GM12878 (cell line): ENCODE measurements around the gene MGLL. TPM values are rescaled to one million over a fixed set of nuclear protein-coding genes. Genes with fewer than 3 reads are reported as not detected.

Experiments used
- ATAC-seq: fragments of 200-7000 bp; cut with Tn5 transposase; 3 replicates; pipeline ENCODE4 v1.9.1; 2020; ENCODE audit warnings: mild to moderate bottlenecking, moderate library complexity
- BruUV-seq: library from RNA; stranded (reverse); fragments of 400-500 nt; replicated peaks from 2 replicates; lab custom pipeline; 2021; lab: Mats Ljungman, UMichigan
- CTCF ChIA-PET: fragments of 300-600 bp; sonication (Branson Sonifier 250); formaldehyde crosslinking; extraction: SDS; loops from one replicate; lab custom pipeline; 2021; ENCODE audit warnings: inconsistent platforms; lab: Yijun Ruan, JAX
- POLR2A ChIA-PET: fragments of 350-600 bp; formaldehyde crosslinking; extraction: SDS; loops from one replicate; lab custom pipeline; 2021; ENCODE audit warnings: inconsistent platforms; lab: Charles Lee
- RAD21 ChIA-PET: fragments of 300-600 bp; sonication (Branson Sonifier 250); formaldehyde crosslinking; loops from one replicate; lab custom pipeline; 2023; ENCODE audit warnings: antibody characterized with exemption; ENCODE audit not compliant: unreplicated experiment; lab: Charles Lee
- SMC1A ChIA-PET: fragments of 300-600 bp; sonication (Branson Sonifier 250); formaldehyde crosslinking; loops from one replicate; lab custom pipeline; 2023; ENCODE audit not compliant: unreplicated experiment, uncharacterized antibody; lab: Charles Lee
- DNase-seq: peaks from one replicate; pipeline ENCODE4 v3.0.0-alpha.2; 2011; ENCODE audit warnings: low read depth, low spot score
- FAIRE-seq: peaks from 3 replicates; lab custom pipeline; 2011; peaks lifted over from hg19 to GRCh38; lab: Jason Lieb, UNC
- H2AFZ ChIP-seq: 2 replicates; pipeline ENCODE4 v1.6.0; 2011; ENCODE audit warnings: low read depth, low read length, control low read depth; ENCODE audit not compliant: control insufficient read depth
- H3K27ac ChIP-seq: 2 replicates; pipeline ENCODE4 v1.5.1; 2011; ENCODE audit warnings: control low read depth; ENCODE audit not compliant: control insufficient read depth, insufficient read depth
- H3K27me3 ChIP-seq, 2 experiments: replicated peaks in 1 of 2; 2 replicates each; pipeline versions ENCODE4 v1.6.0 to v1.6.1; 2011; ENCODE audit warnings: low read length in 1 of 2; ENCODE audit not compliant: control insufficient read depth in 2 of 2, insufficient read depth in 2 of 2
- H3K36me3 ChIP-seq, 2 experiments: 2 replicates each; pipeline ENCODE4 v1.5.1; 2011; ENCODE audit warnings: low read length in 1 of 2; ENCODE audit not compliant: control insufficient read depth in 2 of 2, insufficient read depth in 2 of 2
- H3K4me1 ChIP-seq: 2 replicates; pipeline ENCODE4 v1.6.1; 2011; ENCODE audit warnings: mild to moderate bottlenecking, low read length, moderate library complexity, mixed read lengths; ENCODE audit not compliant: control insufficient read depth, insufficient read depth
- H3K4me2 ChIP-seq: 2 replicates; pipeline ENCODE4 v1.6.0; 2011; ENCODE audit warnings: control low read depth; ENCODE audit not compliant: control insufficient read depth, insufficient read depth
- H3K4me3 ChIP-seq: fragments of 200-600 bp; sonication (generic); 2 replicates; pipeline ENCODE4 v1.5.1; 2016
- H3K79me2 ChIP-seq: 2 replicates; pipeline ENCODE4 v1.6.0; 2011; ENCODE audit warnings: low read length; ENCODE audit not compliant: control insufficient read depth, insufficient read depth
- H3K9ac ChIP-seq: 2 replicates; pipeline ENCODE4 v1.8.0; 2011; ENCODE audit warnings: low read length, control low read depth, mixed read lengths; ENCODE audit not compliant: control insufficient read depth, insufficient read depth
- H3K9me3 ChIP-seq: replicated peaks from 3 replicates; pipeline ENCODE4 v1.5.1; 2011; ENCODE audit warnings: mild to moderate bottlenecking, low read length; ENCODE audit not compliant: control insufficient read depth, insufficient read depth
- H4K20me1 ChIP-seq: 2 replicates; pipeline ENCODE4 v1.6.0; 2011; ENCODE audit not compliant: control insufficient read depth, insufficient read depth
- BACH1 ChIP-seq: fragments of 450-650 bp; IDR thresholded peaks from 2 replicates; pipeline ENCODE4 v1.6.1; 2017; ENCODE audit warnings: mild to moderate bottlenecking, borderline replicate concordance
- BMI1 ChIP-seq: fragments of 450-650 bp; IDR thresholded peaks from 2 replicates; pipeline ENCODE4 v1.6.1; 2016; ENCODE audit warnings: mild to moderate bottlenecking, moderate library complexity, borderline replicate concordance
- BRCA1 ChIP-seq: IDR thresholded peaks from 2 replicates; pipeline ENCODE4 v1.6.1; 2011; ENCODE audit warnings: low read depth, low read length, improper control_type of control experiment
- HCFC1 ChIP-seq: fragments of 150-350 bp; IDR thresholded peaks from 2 replicates; pipeline ENCODE4 v1.6.1; 2014; ENCODE audit warnings: low read length
- HSF1 ChIP-seq: fragments of 150-350 bp; IDR thresholded peaks from 2 replicates; pipeline ENCODE4 v1.6.1; 2014; ENCODE audit warnings: mild to moderate bottlenecking, low read depth, low read length
- IRF5 ChIP-seq: fragments of 450-650 bp; IDR thresholded peaks from 2 replicates; pipeline ENCODE4 v1.6.1; 2017; ENCODE audit warnings: borderline replicate concordance
- MYB ChIP-seq: fragments of 150-350 bp; IDR thresholded peaks from 2 replicates; pipeline ENCODE4 v1.6.1; 2014; ENCODE audit warnings: mild to moderate bottlenecking, low read depth, low read length, borderline replicate concordance
- RAD51 ChIP-seq: fragments of 450-650 bp; IDR thresholded peaks from 2 replicates; pipeline ENCODE4 v1.6.1; 2016; ENCODE audit warnings: moderate library complexity, mild to moderate bottlenecking, inconsistent platforms
- SUPT20H ChIP-seq: IDR thresholded peaks from 2 replicates; pipeline ENCODE4 v1.6.1; 2011; ENCODE audit warnings: low read depth, mild to moderate bottlenecking, low read length, moderate library complexity, borderline replicate concordance; ENCODE audit not compliant: control insufficient read depth
- WGBS: methylation state at CpG from one replicate; pipeline ENCODE4 v1.1.6; 2016; ENCODE audit warnings: low lambda C conversion rate; ENCODE audit not compliant: insufficient replicate concordance, insufficient coverage; ENCODE audit errors: missing lambda C conversion rate; 5-methylcytosine and 5-hydroxymethylcytosine counted together
- in situ Hi-C: fragments of 300-500 bp; cut with MboI; formaldehyde crosslinking; loops from 9 replicates; pipeline ENCODE4 v1.14.3; 2018; ENCODE audit warnings: mixed read lengths
- intact Hi-C: fragments of 100-400 bp; cut with micrococcal nuclease; formaldehyde crosslinking; loops from one replicate; pipeline ENCODE4 v1.14.2; 2022; ENCODE audit not compliant: unreplicated experiment
- polyA plus RNA-seq, 11 experiments: library from polyadenylated mRNA; depleted of rRNA in 4 of 11; unstranded in 6 of 11; stranded (reverse) in 5 of 11; fragments of >200 nt; fragmentation: Nextera tagmentation in 4 of 11; fragmentation: Illumina TruSeq in 1 of 11; extraction: Ambion mirVana in 4 of 11; extraction: Trizol in 1 of 11; gene quantifications; 1 replicate in 1 of 11; 2 replicates in 10 of 11; pipeline versions ENCODE4 v1.2.1 to v1.2.3, GENCODE V29; 2011 to 2016; ENCODE audit warnings: inconsistent platforms in 2 of 11, missing spikeins in 2 of 11, low read depth in 1 of 11
- total RNA-seq, 4 experiments: library from RNA; depleted of rRNA in 3 of 4; stranded (reverse); fragments of >200 nt in 3 of 4; fragmentation: Illumina TruSeq in 1 of 4; extraction: Trizol in 1 of 4; gene quantifications; 2 replicates each; pipeline versions ENCODE4 v1.2.1 to v1.2.3, GENCODE V29; 2013 to 2021
- TF ChIP-seq, protein P1 (sequence below): IDR thresholded peaks from 2 replicates; pipeline ENCODE4 v1.6.1; 2012; ENCODE audit warnings: low read length, inconsistent platforms
- TF ChIP-seq, protein P2 (sequence below): fragments of 450-650 bp; formaldehyde crosslinking; IDR thresholded peaks from 2 replicates; pipeline ENCODE4 v1.5.0; 2022; ENCODE audit warnings: mild to moderate bottlenecking, missing genetic modification characterization

The MGLL gene
- total and polyA plus RNA-seq, 10 of the 15 experiments (the other 5 are each of a cell fraction or from before 2014, with no cell fraction given), result 44.9 to 177 (median 72.9) TPM

GRCh38 chr3:127708837-127709236, 113.5 kb downstream of the MGLL start (continued):
- TF ChIP-seq, protein P1, sequence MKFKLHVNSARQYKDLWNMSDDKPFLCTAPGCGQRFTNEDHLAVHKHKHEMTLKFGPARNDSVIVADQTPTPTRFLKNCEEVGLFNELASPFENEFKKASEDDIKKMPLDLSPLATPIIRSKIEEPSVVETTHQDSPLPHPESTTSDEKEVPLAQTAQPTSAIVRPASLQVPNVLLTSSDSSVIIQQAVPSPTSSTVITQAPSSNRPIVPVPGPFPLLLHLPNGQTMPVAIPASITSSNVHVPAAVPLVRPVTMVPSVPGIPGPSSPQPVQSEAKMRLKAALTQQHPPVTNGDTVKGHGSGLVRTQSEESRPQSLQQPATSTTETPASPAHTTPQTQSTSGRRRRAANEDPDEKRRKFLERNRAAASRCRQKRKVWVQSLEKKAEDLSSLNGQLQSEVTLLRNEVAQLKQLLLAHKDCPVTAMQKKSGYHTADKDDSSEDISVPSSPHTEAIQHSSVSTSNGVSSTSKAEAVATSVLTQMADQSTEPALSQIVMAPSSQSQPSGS, result no peak

GRCh38 chr3:127707851-127708411, 114.4 kb downstream of the MGLL start:
- ChIA-PET POLR2A (no interaction called here), RAD21 (interaction anchor here (1.0 kb wide), 1 partner anchor 253 kb away, joined by 3 read pairs; no protein-coding TSS in a partner anchor), CTCF (interaction anchor here (0.6 to 1.2 kb wide), 4 partner anchors 22 to 1319 kb away, joined by 3 read pairs; partner anchors contain the start of gene TPRA1), SMC1A (interaction anchor here (0.9 to 1.0 kb wide), 2 partner anchors 42 to 81 kb away, joined by 3 read pairs; no protein-coding TSS in a partner anchor)
- no peak overlapping the region for H3K4me3 ChIP-seq
- no peak overlapping the region for H2AFZ ChIP-seq
- H3K9me3 ChIP-seq, result peaks cover 2% of the 10 kb centered on the region; the same call in 2 of the 3 replicates
- no peak overlapping the region for H3K27ac ChIP-seq
- no peak overlapping the region for H3K9ac ChIP-seq
- no peak for FAIRE-seq
- no peaks in the 10 kb centered on the region for H3K4me1 ChIP-seq
- no peaks in the 10 kb centered on the region; the same call in none of the 2 replicates for H3K79me2 ChIP-seq
- DNase-seq, result no peak
- H3K36me3 ChIP-seq, result peaks cover 26 to 36% of the 10 kb centered on the region in 2 experiments; a peak in 3 of 4 replicates
- no peaks in the 10 kb centered on the region for H3K27me3 ChIP-seq
- in situ Hi-C loops, result no loop called here
- no TSS peak for BruUV-seq
- no peak for ATAC-seq
- WGBS, result 86% methylated on average over 13 of the region's 13 CpGs
- intact Hi-C loops, result no loop called here
- no peaks in the 10 kb centered on the region for H4K20me1 ChIP-seq
- no peak overlapping the region for H3K4me2 ChIP-seq
- TF ChIP-seq BACH1 (no peak), SUPT20H (no peak), HSF1 (no peak), HCFC1 (no peak), BRCA1 (no peak), BMI1 (no peak), IRF5 (no peak), RAD51 (no peak), MYB (no peak)
- TF ChIP-seq, protein P2, sequence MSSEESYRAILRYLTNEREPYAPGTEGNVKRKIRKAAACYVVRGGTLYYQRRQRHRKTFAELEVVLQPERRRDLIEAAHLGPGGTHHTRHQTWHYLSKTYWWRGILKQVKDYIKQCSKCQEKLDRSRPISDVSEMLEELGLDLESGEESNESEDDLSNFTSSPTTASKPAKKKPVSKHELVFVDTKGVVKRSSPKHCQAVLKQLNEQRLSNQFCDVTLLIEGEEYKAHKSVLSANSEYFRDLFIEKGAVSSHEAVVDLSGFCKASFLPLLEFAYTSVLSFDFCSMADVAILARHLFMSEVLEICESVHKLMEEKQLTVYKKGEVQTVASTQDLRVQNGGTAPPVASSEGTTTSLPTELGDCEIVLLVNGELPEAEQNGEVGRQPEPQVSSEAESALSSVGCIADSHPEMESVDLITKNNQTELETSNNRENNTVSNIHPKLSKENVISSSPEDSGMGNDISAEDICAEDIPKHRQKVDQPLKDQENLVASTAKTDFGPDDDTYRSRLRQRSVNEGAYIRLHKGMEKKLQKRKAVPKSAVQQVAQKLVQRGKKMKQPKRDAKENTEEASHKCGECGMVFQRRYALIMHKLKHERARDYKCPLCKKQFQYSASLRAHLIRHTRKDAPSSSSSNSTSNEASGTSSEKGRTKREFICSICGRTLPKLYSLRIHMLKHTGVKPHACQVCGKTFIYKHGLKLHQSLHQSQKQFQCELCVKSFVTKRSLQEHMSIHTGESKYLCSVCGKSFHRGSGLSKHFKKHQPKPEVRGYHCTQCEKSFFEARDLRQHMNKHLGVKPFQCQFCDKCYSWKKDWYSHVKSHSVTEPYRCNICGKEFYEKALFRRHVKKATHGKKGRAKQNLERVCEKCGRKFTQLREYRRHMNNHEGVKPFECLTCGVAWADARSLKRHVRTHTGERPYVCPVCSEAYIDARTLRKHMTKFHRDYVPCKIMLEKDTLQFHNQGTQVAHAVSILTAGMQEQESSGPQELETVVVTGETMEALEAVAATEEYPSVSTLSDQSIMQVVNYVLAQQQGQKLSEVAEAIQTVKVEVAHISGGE (CRISPR knock-in tag), result no peak
